Peyer's patch (tissue), 4 donors: ENCODE data around the gene ZNF184.

Experiments
- POLR2A ChIP-seq, 2 donors: fragments of 450-650 bp; IDR thresholded peaks; one replicate each; pipeline ENCODE4 v1.5.1; 2017; ENCODE audit warnings: antibody characterized with exemption in 2 of 2, mild to moderate bottlenecking in 2 of 2, moderate library complexity in 2 of 2
- TF ChIP-seq, protein P1 (sequence below), 6 experiments: fragments of 450-650 bp in 4 of 6; fragments of 200-600 bp in 2 of 6; sonication (generic) in 1 of 6; IDR thresholded peaks; one replicate each; pipeline ENCODE4 v1.5.1; 2017 to 2019; ENCODE audit warnings: antibody characterized with exemption in 6 of 6, mild to moderate bottlenecking in 3 of 6, moderate library complexity in 1 of 6

GRCh38 chr6:27414996-27415395 lies 57.9 kb downstream of the ZNF184 start:
- TF ChIP-seq, protein P1, sequence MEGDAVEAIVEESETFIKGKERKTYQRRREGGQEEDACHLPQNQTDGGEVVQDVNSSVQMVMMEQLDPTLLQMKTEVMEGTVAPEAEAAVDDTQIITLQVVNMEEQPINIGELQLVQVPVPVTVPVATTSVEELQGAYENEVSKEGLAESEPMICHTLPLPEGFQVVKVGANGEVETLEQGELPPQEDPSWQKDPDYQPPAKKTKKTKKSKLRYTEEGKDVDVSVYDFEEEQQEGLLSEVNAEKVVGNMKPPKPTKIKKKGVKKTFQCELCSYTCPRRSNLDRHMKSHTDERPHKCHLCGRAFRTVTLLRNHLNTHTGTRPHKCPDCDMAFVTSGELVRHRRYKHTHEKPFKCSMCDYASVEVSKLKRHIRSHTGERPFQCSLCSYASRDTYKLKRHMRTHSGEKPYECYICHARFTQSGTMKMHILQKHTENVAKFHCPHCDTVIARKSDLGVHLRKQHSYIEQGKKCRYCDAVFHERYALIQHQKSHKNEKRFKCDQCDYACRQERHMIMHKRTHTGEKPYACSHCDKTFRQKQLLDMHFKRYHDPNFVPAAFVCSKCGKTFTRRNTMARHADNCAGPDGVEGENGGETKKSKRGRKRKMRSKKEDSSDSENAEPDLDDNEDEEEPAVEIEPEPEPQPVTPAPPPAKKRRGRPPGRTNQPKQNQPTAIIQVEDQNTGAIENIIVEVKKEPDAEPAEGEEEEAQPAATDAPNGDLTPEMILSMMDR (IDR thresholded peaks at IDR 0.05): no peak
- TF ChIP-seq POLR2A (IDR thresholded peaks at IDR 0.05): no peak
